GM12864 (cell line): Measurements from ENCODE around the gene ABITRAM.

Experiments
- DNase-seq: peaks from one replicate; pipeline ENCODE4 v3.0.0-alpha.2; 2011; ENCODE audit warnings: low read depth
- H3K4me3 ChIP-seq: 2 replicates; pipeline ENCODE4 v1.5.1; 2011; ENCODE audit warnings: mild to moderate bottlenecking, low read depth, low read length, control low read depth
- TF ChIP-seq, protein P1 (sequence below): IDR thresholded peaks from 2 replicates; pipeline ENCODE4 v1.5.1; 2011; ENCODE audit warnings: low read depth, mild to moderate bottlenecking, moderate library complexity, low read length, control low read depth, inconsistent platforms; ENCODE audit errors: missing control alignments

Gene ABITRAM

DNA sequence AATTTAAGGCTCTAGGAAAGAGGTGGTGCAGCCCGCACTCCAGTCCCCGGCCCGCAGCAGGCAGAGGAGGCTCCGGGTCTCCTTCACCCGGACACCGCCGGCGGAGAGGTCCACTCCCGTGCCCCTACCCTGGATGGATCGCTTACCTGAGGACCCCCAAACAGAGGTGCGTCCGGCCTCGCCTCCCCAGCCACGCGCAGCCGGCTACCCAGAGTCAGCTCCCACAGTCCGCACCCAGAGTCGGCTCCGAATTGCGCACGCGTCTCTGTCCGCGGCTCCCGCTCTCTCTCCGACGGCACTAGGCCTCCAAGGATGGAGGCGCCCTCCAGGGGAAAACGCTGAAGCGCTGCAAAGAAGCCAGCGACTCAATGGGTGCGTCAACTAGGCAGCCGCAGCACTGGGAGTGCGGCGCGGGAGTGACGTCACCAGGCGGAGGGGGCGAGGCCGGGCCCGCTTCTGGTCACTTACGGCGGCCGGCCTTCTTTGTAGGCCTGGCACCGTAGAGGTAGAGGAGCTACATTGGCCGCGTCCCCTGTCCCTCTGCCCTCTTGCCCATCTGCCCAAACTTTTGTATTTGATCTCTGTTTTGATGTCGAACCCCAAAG lies 380 bp upstream of the ABITRAM start, which contains the start of gene ELP1:
Gene ELP1, minus strand, starts transcription at position 407 of the 605 bp plus-strand sequence. CDS start 2,978 bp downstream, outside the sequence.
- TF ChIP-seq, protein P1, sequence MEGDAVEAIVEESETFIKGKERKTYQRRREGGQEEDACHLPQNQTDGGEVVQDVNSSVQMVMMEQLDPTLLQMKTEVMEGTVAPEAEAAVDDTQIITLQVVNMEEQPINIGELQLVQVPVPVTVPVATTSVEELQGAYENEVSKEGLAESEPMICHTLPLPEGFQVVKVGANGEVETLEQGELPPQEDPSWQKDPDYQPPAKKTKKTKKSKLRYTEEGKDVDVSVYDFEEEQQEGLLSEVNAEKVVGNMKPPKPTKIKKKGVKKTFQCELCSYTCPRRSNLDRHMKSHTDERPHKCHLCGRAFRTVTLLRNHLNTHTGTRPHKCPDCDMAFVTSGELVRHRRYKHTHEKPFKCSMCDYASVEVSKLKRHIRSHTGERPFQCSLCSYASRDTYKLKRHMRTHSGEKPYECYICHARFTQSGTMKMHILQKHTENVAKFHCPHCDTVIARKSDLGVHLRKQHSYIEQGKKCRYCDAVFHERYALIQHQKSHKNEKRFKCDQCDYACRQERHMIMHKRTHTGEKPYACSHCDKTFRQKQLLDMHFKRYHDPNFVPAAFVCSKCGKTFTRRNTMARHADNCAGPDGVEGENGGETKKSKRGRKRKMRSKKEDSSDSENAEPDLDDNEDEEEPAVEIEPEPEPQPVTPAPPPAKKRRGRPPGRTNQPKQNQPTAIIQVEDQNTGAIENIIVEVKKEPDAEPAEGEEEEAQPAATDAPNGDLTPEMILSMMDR, result peak; percentile 15
- H3K4me3 ChIP-seq, result peak within 1 kb of the TSS; percentile 95
- peak; percentile 78 for DNase-seq

DNA sequence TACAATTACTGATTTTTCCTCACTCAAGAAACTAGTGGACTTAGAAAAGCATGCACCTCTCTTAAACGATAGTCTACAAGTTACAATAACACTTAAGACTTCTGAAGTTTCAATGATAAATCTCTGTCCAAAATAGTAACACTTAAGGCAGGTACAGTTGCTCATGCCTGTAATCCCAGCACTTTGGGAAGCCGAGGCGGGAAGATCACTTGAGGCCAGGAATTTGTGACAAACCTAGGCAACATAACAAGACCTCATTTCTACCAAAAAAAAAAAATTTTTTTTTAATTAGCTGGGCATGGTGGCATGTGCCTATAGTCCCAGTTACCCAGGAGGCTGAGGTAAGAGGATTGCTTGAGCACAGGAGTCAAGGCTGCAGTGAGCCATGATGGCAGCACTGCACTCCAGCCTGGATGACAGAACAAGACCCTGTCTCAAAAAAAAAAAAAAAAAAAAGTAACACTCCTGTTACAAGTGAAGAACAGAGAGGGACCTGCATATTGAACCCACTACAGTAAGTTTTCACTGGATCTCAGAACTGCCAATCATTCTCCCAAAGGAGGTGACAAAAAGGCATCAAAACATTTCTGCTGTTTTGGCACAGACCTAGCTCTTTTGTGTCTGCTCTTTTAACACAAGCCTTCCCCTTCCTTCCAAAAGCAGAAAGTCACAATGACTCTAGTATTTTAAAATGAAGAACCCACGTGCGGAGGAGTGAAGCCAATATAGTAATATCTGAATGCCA lies 3.5 kb downstream of the ABITRAM start:
- TF ChIP-seq, protein P1, result no peak
- DNase-seq, result no peak
- no peak overlapping the region for H3K4me3 ChIP-seq

DNA sequence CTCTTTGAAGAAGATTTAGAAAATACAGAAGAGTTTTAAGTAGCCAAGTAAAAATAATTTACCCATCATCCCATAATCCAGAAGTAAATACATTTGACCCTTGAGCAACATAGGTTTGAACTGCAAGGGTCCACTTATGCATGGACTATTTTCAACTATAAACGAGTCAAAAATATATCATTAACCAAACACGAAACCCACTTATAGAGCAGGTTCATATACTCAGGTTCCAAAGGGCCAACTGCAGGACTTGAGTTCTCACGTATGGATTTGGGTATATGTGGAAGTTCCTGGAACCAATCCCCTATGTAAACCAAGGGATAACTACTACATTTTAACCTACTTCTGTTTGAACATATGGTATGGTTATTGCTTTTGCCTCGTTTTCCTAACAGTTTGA lies 5.8 kb downstream of the ABITRAM start:
- no peak for DNase-seq
- TF ChIP-seq, protein P1, result no peak
- no peak overlapping the region for H3K4me3 ChIP-seq

DNA sequence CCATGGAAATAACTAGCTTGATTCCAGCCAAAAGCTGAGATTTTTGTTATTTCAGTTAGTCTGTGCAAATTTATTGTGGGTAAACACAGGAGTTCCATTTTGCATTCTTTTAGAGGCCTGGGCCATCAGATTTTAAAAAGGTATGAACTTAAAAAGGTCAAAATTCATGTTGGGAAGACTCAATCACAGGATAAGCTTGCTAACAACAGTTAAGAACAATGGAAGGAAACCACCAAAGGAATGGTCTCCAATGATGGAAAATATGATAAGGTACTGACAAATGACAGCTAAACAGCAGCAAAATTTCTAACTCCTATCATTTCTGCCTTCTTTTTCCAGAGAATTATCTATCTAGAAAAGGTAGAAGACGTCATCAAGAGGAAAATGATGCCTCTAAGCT lies 16.0 kb downstream of the ABITRAM start:
- no peak for DNase-seq
- H3K4me3 ChIP-seq, result no peak overlapping the region
- TF ChIP-seq, protein P1, result no peak

DNA sequence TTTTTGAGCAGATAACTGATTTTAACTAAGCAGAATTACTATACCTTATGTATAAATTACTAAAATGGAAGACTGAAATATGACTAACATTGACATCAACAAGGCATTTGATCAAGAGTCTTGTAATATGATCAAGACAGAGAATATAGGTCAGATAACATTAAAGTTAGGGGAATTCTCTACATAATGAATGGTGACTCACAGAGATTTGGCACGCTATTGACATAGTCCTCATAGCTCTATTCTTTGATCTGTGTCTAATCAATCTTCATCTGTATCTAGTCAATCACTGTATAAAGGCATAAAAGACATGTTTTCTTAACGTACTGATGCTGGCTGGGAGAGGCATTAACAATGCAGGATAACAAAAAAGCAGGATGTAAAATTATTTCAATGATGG lies 17.4 kb downstream of the ABITRAM start:
- TF ChIP-seq, protein P1, result no peak
- no peak overlapping the region for H3K4me3 ChIP-seq
- DNase-seq, result no peak

DNA sequence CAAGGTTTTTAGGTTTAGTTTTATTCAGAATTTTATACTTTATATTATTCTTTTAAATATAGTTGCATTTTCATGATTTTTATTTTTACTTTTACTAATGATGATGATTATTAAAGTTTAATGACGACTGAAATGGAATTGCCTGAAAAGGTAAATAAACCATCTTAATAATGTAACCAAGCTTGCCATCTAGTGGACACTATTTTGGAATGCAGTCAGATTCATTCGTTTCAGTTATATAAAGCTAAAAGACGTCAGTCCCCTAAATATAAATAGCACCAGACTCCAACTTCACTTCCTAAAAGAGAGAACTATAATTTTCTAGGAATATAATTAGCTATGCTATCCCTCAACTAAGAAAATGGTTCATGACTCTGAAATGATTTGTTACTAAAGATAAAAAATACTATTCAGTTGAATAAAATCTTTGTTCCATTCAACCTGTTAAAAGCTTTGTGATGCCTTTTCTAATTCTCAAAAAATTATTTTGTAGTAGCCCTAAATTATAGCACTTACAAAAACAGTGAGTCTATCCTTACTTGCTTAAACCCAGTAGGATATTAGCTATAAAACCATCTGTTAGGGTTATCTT lies 19.9 kb downstream of the ABITRAM start:
- DNase-seq, result no peak
- TF ChIP-seq, protein P1, result peak; percentile 43
- H3K4me3 ChIP-seq, result no peak overlapping the region
